CD4-positive, alpha-beta T cell (primary cell): Measurements from ENCODE around the gene KRT83. TPM values are rescaled to one million over a fixed set of nuclear protein-coding genes. Genes with fewer than 3 reads are reported as not detected.

Experiments used
- ATAC-seq: fragments of 200-7000 bp; cut with Tn5 transposase; one replicate; pipeline ENCODE4 v1.10.0; 2022; ENCODE audit warnings: mild to moderate bottlenecking; ENCODE audit not compliant: poor library complexity
- CTCF ChIA-PET: fragments of 350-600 bp; sonication (Branson Sonifier 250); formaldehyde crosslinking; loops from one replicate; lab custom pipeline; 2021; ENCODE audit warnings: antibody characterized with exemption, inconsistent platforms; lab: Charles Lee
- POLR2A ChIA-PET: fragments of 350-600 bp; sonication (Branson Sonifier 250); formaldehyde crosslinking; loops from one replicate; lab custom pipeline; 2021; ENCODE audit warnings: antibody characterized with exemption, inconsistent platforms; lab: Charles Lee
- DNase-seq, 14 experiments: peaks; one replicate each; pipeline ENCODE4 v3.0.0-alpha.2; 2013 to 2020; ENCODE audit warnings: mixed read lengths in 2 of 14
- H3K27ac ChIP-seq, 2 donors: one replicate each; pipeline versions ENCODE4 v1.5.1 to v1.7.0; 2013; ENCODE audit warnings: low read length in 2 of 2, low read depth in 1 of 2, mild to moderate bottlenecking in 1 of 2
- H3K27me3 ChIP-seq, 2 experiments: 1 replicate in 1 of 2; 2 replicates in 1 of 2; pipeline versions ENCODE4 v1.6.1 to v1.7.0; 2013; ENCODE audit warnings: low read length in 2 of 2, control low read depth in 1 of 2, mild to moderate bottlenecking in 1 of 2, moderate library complexity in 1 of 2; ENCODE audit not compliant: insufficient read depth in 2 of 2, control insufficient read depth in 1 of 2
- H3K36me3 ChIP-seq: one replicate; pipeline ENCODE4 v1.6.1; 2013; ENCODE audit warnings: low read length, control low read depth; ENCODE audit not compliant: insufficient read depth
- H3K4me1 ChIP-seq: one replicate; pipeline ENCODE4 v1.6.1; 2013; ENCODE audit warnings: low read length, control low read depth; ENCODE audit not compliant: insufficient read depth
- H3K4me3 ChIP-seq: one replicate; pipeline ENCODE4 v1.5.1; 2013; ENCODE audit warnings: mild to moderate bottlenecking, low read length, moderate library complexity
- H3K9me3 ChIP-seq, 2 experiments: 1 replicate in 1 of 2; 2 replicates in 1 of 2; pipeline versions ENCODE4 v1.6.1 to v1.7.0; 2013; ENCODE audit warnings: low read length in 2 of 2, mild to moderate bottlenecking in 2 of 2, control low read depth in 1 of 2, moderate library complexity in 1 of 2; ENCODE audit not compliant: control insufficient read depth in 1 of 2, insufficient read depth in 1 of 2
- H3K27ac Mint-ChIP-seq: one replicate; pipeline ENCODE4 v1.8.0; 2020; ENCODE audit warnings: mixed read lengths
- H3K27me3 Mint-ChIP-seq: one replicate; pipeline ENCODE4 v1.8.0; 2021; ENCODE audit warnings: mixed read lengths
- H3K36me3 Mint-ChIP-seq: one replicate; pipeline ENCODE4 v1.8.0; 2021; ENCODE audit warnings: low read depth, mixed read lengths
- H3K4me1 Mint-ChIP-seq: one replicate; pipeline ENCODE4 v1.8.0; 2021; ENCODE audit warnings: low read depth, mixed read lengths
- H3K4me3 Mint-ChIP-seq: one replicate; pipeline ENCODE4 v1.8.0; 2020; ENCODE audit warnings: mild to moderate bottlenecking, mixed read lengths
- H3K9me3 Mint-ChIP-seq: one replicate; pipeline ENCODE4 v1.8.0; 2020; ENCODE audit warnings: mixed read lengths
- CTCF ChIP-seq: fragments of 200-600 bp; IDR thresholded peaks from one replicate; pipeline ENCODE4 v1.8.0; 2022; ENCODE audit warnings: antibody characterized with exemption, mild to moderate bottlenecking
- intact Hi-C, 2 experiments: fragments of 100-400 bp; cut with DNase I in 1 of 2; cut with micrococcal nuclease in 1 of 2; formaldehyde crosslinking; loops; one replicate each; pipeline versions ENCODE4 v1.15.1 to v1.9.0; 2023 to 2025; cut with DNase I, micrococcal nuclease
- total RNA-seq, 174 experiments: library from RNA in 2 of 174; stranded (reverse) in 2 of 174; gene quantifications; one replicate each; pipeline ENCODE4 v1.2.3 and lab custom pipeline; 2021 to 2026

KRT83 gene
- total RNA-seq, 2 experiments from 2014 or later: not detected

- Histone ChIP-seq H3K27me3 (peaks cover 0 to 6% of the 10 kb centered on the region in 2 experiments), H3K27ac (no peak overlapping the region), H3K36me3 (no peaks in the 10 kb centered on the region), H3K4me3 (no peak overlapping the region), H3K9me3 (peaks cover 0 to 4% of the 10 kb centered on the region in 2 experiments), H3K4me1 (peaks cover 7% of the 10 kb centered on the region)
- no peak for TF ChIP-seq CTCF
- Mint-ChIP-seq H3K27ac (no peak overlapping the region), H3K9me3 (no peaks in the 10 kb centered on the region), H3K4me3 (no peak overlapping the region), H3K27me3 (peaks cover 13% of the 10 kb centered on the region), H3K36me3 (no peaks in the 10 kb centered on the region), H3K4me1 (peaks cover 7% of the 10 kb centered on the region)
- DNase-seq (no peak), ATAC-seq (no peak)
- intact Hi-C loops: no loop called here
- POLR2A ChIA-PET: no interaction called here
- CTCF ChIA-PET: no interaction called here
These were observed 10.6 kb upstream of the KRT83 start for GRCh38 chr12:52331833-52332232.

GRCh38 chr12:52331039-52331438, 9.8 kb upstream of the KRT83 start:
- peaks cover 0 to 6% of the 10 kb centered on the region in 2 experiments for H3K27me3 ChIP-seq
- H3K36me3 ChIP-seq: no peaks in the 10 kb centered on the region
- H3K4me1 Mint-ChIP-seq: peaks cover 7% of the 10 kb centered on the region
- ATAC-seq (no peak), DNase-seq (no peak)
- no peak overlapping the region for H3K4me3 ChIP-seq
- no peaks in the 10 kb centered on the region for H3K9me3 Mint-ChIP-seq
- no peak overlapping the region for H3K27ac ChIP-seq
- H3K36me3 Mint-ChIP-seq: no peaks in the 10 kb centered on the region
- peaks cover 0 to 4% of the 10 kb centered on the region in 2 experiments for H3K9me3 ChIP-seq
- H3K4me3 Mint-ChIP-seq: no peak overlapping the region
- peaks cover 13% of the 10 kb centered on the region for H3K27me3 Mint-ChIP-seq
- ChIA-PET POLR2A (no interaction called here), CTCF (no interaction called here)
- H3K27ac Mint-ChIP-seq: no peak overlapping the region
- peaks cover 7% of the 10 kb centered on the region for H3K4me1 ChIP-seq
- intact Hi-C loops: no loop called here
- TF ChIP-seq CTCF: no peak

GRCh38 chr12:52327830-52328500, 6.8 kb upstream of the KRT83 start:
- POLR2A ChIA-PET: interaction anchor here (1.1 to 1.2 kb wide), 2 partner anchors 8 to 173 kb away, joined by 3 to 5 read pairs; no protein-coding TSS in a partner anchor
- ATAC-seq: no peak

More at GRCh38 chr12:52327830-52328500, 6.8 kb upstream of the KRT83 start:
- Mint-ChIP-seq H3K36me3 (no peaks in the 10 kb centered on the region), H3K4me3 (no peak overlapping the region), H3K9me3 (no peaks in the 10 kb centered on the region), H3K27me3 (peaks cover 24% of the 10 kb centered on the region), H3K27ac (no peak overlapping the region), H3K4me1 (peaks cover 7% of the 10 kb centered on the region)
- Histone ChIP-seq H3K27ac (no peak overlapping the region), H3K36me3 (no peaks in the 10 kb centered on the region), H3K4me3 (no peak overlapping the region), H3K27me3 (peaks cover 0 to 4% of the 10 kb centered on the region in 2 experiments), H3K4me1 (peaks cover 7% of the 10 kb centered on the region), H3K9me3 (no peaks in the 10 kb centered on the region)
- peak; percentile 17 for TF ChIP-seq CTCF
- no peak for DNase-seq
- intact Hi-C loops: loop anchor here (1.0 to 5.0 kb wide), 4 partner anchors 172 to 549 kb away; no protein-coding TSS in a partner anchor
- CTCF ChIA-PET: interaction anchor here (0.5 to 2.2 kb wide), 15 partner anchors 9 to 1825 kb away, joined by 3 to 12 read pairs (median 4); no protein-coding TSS in a partner anchor
